Lung microvascular endothelial cell (primary cell): Measurements from ENCODE around the gene ACSM2B. TPM values are rescaled to one million over a fixed set of nuclear protein-coding genes. Genes with fewer than 3 reads are reported as not detected.
"Not testable (repeated sequence)": the region's sequence is repeated elsewhere in the genome, so short reads cannot be mapped to it uniquely, and the experiment has no call there.

Experiments
- DNase-seq, 2 donors: peaks; one replicate each; pipeline versions ENCODE4 v3.0.0 to v3.0.0-alpha.2; 2010; ENCODE audit warnings: low read depth in 2 of 2
- total RNA-seq: library from RNA; depleted of rRNA; stranded (reverse); fragments of >200 nt; gene quantifications from 2 replicates; pipeline ENCODE4 v1.2.1, GENCODE V29; 2014

ACSM2B gene, protein sequence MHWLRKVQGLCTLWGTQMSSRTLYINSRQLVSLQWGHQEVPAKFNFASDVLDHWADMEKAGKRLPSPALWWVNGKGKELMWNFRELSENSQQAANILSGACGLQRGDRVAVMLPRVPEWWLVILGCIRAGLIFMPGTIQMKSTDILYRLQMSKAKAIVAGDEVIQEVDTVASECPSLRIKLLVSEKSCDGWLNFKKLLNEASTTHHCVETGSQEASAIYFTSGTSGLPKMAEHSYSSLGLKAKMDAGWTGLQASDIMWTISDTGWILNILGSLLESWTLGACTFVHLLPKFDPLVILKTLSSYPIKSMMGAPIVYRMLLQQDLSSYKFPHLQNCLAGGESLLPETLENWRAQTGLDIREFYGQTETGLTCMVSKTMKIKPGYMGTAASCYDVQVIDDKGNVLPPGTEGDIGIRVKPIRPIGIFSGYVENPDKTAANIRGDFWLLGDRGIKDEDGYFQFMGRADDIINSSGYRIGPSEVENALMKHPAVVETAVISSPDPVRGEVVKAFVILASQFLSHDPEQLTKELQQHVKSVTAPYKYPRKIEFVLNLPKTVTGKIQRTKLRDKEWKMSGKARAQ
- total RNA-seq = 0.20 and 0.22 TPM in 2 replicates

DNA sequence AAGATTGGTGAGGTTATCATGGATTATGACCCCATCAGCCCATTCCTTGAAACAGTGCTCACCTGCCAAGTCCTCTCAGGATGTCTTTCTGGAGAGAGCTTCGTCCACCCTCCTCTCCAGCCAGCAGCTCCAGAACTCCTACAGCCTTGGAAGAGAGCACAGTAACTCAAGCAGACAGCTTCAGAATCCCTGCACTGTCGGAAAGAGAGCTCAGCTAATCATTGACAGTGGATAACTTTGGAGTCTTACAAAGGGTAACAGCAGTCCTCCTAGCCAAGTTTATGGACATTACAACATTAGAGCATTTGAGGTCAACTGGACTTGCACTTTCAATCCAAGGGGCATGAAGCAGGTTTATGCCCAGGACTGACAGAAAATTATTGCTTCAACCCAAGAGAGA lies at the start of gene ACSM2B:
Gene ACSM2B (minus strand): TSS at position 223 of the 400 bp plus-strand sequence. CDS start 11,522 bp downstream, outside the sequence.
- DNase-seq = not testable (repeated sequence)

DNA sequence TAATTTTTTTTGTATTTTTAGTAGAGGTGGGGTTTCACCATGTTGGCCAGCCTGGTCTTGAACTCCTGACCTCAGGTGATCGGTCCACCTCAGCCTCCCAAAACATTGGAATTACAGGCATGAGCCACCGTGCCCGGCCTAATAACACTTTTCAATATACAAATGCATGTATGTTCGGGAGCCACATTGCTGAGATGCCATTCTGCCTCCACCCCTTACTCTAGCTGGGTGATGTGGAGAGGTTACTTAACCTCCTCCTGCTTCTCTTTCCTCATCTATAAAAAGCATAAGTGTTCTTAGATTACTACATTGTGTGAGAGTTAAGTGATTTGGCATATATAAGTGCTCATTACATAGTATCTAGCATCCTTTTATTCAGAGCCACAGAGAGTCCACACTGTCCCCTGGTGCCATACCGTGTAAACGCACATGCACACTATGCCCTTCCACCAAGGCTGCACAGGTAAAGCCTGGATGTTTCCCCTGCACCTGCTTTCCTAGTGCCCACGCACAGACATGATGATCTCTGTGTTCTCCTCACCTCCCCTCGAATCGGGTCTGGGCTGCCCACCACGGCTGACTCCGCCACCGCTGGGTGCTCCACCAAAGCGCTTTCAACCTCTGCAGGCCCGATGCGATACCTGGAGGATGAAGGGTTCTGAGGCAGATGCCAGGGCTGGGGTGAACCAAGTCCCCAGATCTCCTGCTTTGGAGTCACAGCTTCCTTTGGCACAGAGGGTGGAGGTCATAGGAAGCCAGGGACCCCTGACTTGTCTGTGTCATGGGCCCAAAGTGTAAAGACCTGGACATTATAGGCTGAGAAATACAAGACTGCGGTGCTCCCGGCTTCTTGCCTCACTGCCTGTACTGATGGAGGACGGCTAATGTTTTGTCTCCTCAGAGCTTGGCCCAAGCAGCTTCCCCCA lies 49.0 kb upstream of the ACSM2B start:
- DNase-seq = no peak

DNA sequence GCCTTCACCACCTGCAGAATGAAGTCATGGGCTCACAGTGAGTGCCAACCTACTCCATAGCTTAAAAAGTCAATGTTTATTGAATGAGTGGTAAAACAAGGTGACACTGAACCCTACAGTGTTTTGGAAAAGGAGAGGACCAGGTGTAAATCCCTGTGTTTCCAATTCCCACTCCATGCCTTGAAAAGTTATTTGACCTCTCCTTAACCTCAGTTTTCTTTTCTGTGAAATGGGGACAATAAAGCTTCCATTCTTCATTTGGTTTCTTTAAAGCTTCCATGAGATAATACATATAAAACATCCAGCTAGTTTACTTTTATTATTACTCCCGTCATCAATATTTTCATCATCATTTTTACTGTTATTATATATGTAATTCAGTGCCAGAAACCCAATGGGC lies 48.0 kb upstream of the ACSM2B start:
- DNase-seq = no peak

DNA sequence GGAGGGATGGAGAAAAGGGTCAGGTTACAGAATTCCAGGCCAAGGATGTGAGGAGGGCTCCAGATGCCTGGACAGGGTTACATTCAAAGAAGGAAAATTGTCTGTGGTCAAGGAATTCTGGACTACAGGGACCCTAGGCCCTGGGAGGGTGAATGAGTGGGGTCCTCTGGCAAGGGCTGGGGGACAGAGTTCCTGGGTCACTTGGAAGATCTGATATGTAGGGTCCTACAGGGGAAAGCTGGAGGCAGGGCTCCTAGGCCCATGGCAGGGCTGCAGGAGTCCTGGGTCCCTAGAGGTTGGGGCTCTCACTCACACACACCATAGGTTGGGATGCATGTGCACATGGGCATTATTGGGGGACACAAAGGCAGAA lies 46.3 kb upstream of the ACSM2B start:
- no peak for DNase-seq

DNA sequence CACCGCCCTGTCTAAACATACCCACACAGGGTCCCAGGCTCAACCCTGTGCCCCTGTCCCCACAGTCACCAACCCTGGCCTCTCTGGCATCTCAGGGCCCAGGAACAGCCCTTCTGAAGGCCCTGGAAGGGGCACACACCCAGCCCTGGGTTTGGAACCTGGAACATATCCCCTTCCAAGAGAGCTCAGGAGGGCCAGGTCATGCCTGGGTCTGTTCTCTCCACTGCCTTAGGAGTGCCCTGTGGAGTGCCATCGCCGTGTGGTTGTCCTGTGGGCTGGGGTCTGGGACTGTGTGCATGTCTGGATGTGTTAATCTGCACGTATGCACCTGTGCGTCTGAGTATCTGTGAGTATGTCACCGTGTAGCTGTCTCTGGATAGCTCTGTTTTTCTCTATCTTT lies 45.2 kb upstream of the ACSM2B start:
- no peak for DNase-seq

DNA sequence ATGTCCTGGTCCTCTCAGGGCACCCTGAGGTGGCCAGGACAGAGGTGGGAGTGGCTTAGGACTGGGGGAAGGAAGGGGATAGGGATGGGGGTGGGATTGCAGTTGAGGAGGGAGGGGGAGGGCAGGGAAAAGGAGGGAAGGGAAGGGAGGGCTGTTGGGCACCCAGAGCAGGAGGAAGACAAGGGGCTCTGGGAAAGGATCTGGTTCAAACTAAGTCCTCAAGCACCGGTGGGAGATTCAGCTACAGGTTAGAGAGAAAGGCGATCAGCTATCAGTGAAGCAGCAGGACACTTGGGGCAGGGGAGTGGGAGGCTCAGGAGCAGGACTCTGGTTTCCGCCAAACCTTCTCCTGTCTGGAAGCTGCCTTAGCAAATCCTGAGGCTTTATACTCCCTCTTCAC lies 44.6 kb upstream of the ACSM2B start:
- no peak for DNase-seq

DNA sequence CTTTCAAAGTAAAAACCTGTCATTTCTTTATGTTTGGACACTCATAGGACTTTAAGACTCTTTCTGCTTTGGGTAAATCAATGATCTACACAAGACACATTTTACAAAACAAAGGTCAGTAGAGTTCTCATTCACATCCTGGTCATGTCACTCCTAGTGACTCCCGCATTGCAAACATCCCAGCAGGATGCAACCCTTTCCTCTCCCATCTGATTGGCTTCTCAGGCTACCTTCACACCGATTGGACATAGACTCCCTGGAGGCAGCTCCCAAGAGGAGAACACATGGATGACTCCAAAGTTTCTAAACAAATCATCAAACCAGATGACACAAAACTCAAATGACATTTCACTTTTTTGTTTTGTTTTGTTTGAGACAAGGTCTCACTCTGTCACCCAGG lies 43.8 kb upstream of the ACSM2B start:
- DNase-seq = no peak

DNA sequence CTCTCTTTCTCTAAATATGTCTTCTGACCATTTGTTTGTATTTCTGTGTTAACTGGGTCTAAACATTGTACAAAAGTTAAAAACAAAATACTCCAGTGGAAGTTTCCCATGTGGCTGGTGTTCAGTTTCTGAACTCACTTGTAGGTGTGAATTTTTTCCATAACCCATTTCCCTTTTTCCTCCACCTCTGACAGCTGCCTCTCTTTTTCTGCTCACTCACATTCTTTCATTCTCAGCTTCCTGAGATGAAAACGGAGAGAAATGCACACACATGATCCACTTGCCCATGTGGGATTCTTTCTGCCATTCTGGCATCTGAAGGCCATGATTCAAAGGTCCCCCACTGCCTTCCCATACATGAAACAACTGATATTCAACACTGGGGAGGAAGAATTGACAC lies 41.1 kb upstream of the ACSM2B start:
- peak in 1 of 2 donors; percentile 60 for DNase-seq

DNA sequence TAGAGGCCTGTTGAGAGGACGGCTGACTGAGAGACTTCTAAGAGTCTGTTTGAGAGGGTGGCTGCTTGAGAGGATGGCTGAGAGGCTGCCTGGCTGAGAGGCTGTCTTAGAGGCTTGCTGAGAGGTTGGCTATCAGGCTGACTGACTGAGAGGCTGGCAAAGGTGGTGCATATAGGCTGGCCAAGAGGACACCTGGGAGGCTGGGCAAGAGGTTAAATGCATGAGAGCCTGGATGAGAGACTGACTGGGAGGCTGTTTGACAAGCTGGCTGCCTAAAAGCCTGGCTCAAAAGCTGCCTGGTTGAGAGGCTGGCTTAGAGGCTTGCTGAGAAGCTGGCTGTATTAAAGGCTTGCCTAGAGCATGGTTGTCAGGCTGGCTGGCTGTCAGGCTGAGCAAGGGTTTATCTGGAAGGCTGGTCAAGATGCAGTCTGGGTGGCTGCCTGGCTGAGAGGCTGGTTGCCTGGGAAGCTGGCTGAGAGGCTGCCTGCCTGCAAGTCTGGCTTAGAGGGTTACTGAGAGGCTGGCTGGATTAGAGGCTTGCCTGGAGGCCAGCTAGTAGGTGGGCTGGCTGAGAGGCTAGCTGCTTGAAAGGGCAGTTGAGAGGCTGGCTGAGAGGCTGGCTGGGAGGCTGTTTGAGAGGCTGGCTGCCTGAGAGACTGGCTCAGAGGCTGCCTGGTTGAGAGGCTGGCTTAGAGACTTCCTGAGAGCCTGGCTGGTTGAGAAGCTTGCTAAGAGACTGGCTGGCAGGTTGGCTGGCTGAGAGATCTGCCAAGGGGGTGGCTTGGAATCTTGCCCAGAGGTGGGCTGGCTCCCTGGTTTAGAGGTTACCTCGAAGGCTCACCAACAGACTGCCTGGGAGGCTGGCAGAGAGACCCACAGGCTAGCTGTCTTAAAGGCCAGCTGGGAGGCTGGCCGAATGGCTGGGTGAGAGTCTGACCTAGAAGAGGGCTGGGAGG lies 38.3 kb upstream of the ACSM2B start:
- no peak for DNase-seq

DNA sequence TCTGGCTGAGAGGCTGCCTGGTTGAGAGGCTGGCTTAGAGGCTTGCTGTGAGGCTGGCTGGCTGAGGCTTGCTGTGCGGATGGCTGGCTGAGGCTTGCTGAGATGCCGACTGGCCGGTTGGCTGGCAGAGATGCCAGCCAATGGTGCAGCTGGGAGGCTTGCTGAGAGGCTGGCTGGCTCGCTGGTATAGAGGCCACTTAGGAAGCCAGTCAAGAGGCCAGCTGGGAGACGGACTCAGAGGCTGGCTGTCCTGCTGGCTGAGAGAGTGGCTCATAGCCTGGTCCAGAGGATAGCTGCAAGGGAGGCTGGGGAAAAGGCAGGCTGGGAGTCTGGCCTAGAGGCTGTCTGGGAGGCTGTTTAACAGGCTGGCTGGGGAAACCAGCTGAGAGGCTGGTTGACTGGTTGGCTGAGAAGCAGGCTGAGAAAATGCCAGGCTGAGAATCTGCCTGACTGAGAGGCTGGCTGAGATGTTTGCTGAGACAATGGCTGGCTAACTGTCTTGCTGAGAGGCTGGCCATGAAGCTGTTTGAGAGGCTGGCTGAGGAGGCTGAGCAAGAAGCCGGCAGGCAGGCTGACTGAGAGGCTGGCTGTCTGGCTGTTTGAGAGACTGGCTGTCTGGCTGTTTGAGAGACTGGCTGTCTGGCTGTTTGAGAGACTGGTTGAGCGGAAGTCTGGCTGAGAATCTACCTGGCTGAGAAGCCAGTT lies 37.5 kb upstream of the ACSM2B start:
- DNase-seq = no peak

DNA sequence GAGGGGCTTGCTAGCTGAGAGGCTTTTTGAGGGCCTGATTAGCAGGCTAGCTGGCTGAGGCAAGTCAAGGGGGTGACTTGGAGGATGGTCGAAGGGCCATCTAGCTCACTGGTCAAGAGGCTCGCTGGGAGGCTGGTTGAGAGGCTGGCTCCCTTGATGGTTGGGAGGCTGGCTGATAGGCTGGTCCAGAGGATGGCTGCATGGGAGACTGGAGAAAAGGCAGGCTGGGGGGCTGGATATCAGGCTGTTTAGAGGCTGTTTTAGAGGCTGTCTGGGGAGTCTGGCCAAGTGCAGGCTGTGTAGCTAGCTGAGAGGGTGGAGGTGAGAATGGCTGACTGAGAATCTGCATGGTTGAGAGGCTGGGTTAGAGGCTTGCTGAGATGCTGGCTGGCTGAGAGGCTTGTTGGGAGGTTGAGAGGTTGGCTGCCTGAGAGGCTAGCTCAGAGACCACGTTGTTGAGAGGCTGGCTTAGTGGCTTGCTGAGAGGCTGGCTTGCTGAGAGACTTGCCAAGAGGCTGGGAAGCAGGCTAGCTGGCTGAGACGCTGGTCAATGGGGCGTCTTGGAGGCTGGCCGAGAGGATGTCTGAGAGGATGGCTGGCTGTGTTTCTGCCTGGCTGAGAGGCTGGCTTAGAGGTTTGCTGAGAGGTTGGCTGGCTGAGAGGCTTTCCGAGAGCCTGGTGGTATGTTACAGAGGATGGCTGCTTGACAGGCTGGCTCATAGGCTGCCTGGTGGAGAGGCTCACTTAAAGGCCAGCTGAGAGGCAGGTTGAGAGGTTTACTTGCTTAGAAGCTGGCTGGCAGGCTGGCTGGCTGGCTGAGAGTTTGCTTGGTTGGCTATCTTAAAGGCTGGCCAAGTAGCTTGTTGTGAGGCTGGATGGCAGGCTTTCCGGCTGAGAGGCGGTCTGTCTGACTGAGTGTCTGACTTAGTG lies 36.6 kb upstream of the ACSM2B start:
- DNase-seq = no peak

DNA sequence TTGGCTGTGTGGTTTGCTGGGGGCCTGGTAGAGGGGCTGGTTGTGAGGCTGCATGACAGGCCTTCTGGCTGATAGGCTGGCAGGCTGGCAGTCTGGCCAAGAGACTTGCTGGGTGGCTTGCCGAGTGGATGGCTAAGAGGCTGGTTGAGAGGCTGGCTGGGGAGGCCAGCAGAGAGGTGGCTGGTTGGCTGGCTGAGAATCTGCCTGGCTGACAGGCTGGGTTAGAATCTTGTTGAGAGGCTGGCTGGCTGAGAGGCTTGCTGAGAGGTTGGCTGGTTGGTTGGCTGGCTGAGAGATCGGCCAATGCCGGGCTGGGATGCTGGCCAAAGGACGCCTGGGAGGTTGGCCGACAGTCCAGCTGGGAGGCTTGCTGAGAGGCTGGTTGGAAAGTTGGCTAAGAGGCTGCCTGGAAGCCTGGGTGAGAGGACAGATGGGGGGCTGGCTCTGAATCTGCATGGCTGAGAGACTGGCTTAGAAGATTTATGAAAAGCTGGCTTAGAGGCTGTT lies 35.9 kb upstream of the ACSM2B start:
- DNase-seq = peak in 1 of 2 donors; percentile 48

DNA sequence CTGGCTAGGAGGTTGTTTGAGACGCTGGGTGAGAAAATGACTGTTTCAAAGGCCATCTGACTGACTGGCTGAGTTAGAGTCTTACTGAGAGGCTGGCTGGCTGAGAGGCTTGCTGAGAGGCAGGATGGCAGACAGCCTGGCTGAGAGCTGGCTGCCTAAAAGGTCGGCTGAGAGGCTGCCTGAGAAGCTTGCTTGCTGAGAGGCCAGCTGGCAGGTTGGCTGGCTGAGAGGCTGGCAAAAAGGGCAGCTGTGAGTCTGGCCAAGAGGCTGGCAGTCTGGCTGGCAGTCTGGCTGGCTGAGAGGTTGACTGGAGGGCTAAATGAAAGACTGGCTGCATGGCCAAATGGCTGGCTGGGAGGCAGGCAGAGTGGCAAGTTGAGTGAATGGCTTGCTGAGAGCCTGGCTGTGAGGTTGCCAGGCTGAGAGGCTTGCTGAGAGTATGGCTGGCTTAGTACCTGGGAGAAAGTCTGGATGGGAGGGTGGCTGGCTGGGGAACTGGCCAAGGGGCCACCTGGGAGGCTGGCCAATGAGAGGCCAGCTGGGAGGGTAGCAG lies 35.3 kb upstream of the ACSM2B start:
- DNase-seq = no peak

DNA sequence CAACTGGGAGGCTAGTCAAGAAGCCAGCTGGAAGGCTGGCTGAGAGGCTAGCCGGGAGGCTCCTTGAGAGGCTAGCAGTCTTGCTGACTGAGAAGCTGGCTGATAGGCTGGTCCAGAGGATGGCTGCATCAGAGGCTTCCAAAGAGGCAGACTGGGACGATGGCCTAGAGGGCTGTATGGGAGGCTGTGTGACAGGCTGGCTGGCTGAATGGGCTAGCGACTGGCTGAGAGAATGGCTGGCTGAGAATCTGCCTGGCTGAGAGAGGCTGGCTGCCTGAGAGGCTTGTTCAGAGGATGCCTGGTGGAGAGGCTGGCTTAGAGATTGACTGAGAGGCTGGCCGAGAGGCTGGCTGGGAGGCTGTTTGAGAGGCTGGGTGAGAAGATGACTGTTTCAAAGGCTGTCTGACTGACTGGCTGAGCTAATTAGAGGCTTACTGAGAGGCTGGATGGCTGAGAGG lies 34.8 kb upstream of the ACSM2B start:
- DNase-seq = no peak

DNA sequence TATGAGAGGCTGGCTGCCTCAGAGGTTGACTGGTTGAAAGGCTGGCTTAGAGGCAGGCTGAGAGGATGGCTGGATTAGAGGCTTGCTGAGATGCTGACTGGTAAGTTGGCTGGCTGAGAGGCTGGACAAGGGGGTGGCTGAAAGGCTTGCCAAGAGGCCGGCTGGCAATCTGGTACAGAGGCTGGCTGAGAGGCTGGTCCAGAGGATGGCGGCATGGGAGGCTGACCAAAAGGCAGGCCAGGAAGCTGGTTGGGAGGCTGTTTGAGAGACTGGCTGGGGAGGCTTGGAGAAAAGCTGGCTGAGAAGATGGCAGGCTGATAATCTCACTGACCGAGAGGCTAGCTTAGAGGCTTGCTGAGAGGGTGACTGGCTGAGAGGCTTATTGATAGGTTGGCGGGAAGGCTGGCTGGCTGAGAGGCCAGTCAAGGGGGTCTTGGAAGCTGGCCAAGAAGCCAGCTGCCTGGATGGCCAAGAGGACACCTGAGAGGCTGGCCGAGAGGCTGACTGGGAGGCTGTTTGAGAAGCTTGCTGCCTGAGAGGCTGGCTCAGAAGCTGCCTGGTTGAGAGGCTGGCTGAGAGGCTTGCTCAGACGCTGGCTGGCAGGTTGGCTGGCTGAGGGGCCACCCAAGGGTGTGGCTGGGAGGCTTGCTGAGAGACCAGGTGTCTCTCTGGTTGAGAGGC lies 34.2 kb upstream of the ACSM2B start:
- DNase-seq = no peak

DNA sequence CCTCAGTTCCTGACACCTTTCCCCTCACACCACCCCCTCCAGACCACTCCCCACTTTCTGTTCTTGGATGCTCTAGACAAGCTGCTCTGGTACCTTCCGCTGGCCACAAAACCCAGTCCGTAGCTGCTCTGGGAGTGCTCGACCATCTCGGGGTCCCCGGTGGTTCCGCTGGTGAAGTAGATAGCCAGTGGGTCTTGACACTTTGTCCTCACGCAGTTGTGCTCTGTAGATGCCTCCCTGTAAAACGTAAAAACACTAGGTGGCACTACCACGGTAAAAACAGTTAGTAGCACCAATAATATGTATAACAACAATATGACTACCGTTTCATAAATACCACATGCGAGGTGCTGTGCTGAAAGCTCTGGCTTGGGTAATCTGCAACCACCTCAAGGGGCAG lies 26.0 kb upstream of the ACSM2B start:
- DNase-seq = peak in 1 of 2 donors; percentile 50

DNA sequence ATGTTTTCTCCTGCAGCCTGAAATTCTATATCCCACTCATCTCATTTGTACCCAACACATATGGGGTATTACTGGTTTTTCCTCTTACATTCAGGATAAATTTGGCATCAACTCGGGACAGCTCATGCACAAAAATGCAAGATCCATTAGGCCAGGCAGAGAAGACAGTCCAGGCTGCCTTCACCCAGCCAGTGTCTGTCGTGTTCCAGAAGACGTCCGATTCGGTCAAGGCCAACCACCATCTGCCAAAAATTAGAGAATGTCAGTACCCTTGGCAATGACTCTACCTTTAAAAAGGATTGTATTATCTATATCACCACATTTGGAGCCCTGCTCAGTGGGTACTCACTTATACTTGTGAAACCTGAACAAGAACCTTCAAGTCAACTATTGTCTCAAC lies 23.3 kb upstream of the ACSM2B start:
- not testable (repeated sequence) for DNase-seq

DNA sequence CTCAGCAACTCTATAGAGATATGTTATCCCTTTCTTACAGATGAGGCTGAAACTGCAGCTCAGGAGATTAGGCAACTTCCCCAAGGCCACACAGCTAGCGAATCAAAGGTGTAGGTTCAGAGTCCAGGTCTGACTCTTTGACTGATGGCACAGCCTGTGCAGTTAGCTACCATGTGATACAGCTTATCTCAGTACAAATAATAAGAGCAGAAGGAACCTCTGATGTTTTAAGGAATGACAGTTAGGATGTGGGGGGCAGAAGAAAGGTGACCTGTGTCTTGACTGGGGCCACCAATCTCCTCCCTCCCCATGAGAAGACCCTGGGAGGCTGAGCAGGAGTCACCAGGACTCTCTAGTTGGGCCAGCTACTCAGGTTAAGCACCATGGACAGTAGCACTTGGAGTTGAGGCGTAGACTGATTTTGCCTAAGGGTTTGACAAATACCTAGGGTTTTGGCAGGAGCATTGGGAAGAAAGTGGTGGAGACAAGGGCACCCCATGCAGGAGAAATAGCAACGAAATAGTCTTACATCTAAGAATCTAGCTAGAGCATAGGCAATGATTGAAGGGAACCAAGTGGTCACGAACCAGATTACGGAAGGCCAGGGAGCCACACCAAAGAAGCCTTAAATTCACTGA lies 22.8 kb upstream of the ACSM2B start:
- DNase-seq = no peak
